RWPE1 (cell line): ENCODE measurements around the gene OLFM1.

Source experiments
- CTCF ChIA-PET: fragments of 350-600 bp; sonication (Branson Sonifier 250); formaldehyde crosslinking; extraction: SDS; loops from one replicate; lab custom pipeline; 2021; lab: Yijun Ruan, JAX
- POLR2A ChIA-PET: fragments of 400-600 bp; formaldehyde crosslinking; extraction: SDS; loops from one replicate; lab custom pipeline; 2020; ENCODE audit warnings: antibody characterized with exemption; ENCODE audit not compliant: low non-redundant PET; lab: Yijun Ruan, JAX
- DNase-seq: peaks from one replicate; pipeline ENCODE4 v3.0.0; 2012; ENCODE audit warnings: low spot score
- H3K27ac ChIP-seq: fragments of 450-650 bp; 2 replicates; pipeline ENCODE4 v1.5.1; 2017
- TF ChIP-seq, protein P1 (sequence below): fragments of 450-650 bp; conservative IDR thresholded peaks from 2 replicates; pipeline ENCODE4 v1.5.1; 2017; ENCODE audit warnings: low read depth, mild to moderate bottlenecking

The OLFM1 gene

DNA sequence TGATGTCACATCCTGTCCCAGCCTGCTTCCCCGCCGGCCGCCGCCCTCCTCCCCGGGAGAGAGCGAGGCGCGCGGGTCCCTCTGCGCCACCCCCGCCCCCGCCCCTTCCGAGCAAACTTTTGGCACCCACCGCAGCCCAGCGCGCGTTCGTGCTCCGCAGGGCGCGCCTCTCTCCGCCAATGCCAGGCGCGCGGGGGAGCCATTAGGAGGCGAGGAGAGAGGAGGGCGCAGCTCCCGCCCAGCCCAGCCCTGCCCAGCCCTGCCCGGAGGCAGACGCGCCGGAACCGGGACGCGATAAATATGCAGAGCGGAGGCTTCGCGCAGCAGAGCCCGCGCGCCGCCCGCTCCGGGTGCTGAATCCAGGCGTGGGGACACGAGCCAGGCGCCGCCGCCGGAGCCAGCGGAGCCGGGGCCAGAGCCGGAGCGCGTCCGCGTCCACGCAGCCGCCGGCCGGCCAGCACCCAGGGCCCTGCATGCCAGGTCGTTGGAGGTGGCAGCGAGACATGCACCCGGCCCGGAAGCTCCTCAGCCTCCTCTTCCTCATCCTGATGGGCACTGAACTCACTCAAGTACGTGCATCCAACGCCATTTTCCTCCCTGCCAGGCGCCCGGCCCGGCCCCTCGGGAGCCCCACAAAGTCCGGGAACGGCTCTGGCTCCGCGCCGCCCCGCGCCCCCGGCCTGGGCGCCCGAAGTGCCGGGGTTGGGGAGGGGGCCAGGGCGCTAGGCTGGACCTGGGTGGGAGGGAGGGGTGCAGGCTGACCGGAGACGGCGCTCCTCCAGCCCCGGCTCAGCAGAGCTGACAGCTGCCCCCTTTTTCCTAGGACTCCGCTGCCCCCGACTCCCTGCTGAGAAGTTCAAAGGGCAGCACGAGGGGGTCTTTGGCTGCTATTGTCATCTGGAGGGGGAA lies 12.0 kb upstream of the OLFM1 start:
- peak; percentile 32 for DNase-seq
- ChIA-PET POLR2A (no interaction called here), CTCF (interaction anchor here (0.7 kb wide), 2 partner anchors 8 to 626 kb away, joined by 3 read pairs; no protein-coding TSS in a partner anchor)
- no peak overlapping the region for H3K27ac ChIP-seq
- TF ChIP-seq, protein P1, sequence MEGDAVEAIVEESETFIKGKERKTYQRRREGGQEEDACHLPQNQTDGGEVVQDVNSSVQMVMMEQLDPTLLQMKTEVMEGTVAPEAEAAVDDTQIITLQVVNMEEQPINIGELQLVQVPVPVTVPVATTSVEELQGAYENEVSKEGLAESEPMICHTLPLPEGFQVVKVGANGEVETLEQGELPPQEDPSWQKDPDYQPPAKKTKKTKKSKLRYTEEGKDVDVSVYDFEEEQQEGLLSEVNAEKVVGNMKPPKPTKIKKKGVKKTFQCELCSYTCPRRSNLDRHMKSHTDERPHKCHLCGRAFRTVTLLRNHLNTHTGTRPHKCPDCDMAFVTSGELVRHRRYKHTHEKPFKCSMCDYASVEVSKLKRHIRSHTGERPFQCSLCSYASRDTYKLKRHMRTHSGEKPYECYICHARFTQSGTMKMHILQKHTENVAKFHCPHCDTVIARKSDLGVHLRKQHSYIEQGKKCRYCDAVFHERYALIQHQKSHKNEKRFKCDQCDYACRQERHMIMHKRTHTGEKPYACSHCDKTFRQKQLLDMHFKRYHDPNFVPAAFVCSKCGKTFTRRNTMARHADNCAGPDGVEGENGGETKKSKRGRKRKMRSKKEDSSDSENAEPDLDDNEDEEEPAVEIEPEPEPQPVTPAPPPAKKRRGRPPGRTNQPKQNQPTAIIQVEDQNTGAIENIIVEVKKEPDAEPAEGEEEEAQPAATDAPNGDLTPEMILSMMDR = no peak

DNA sequence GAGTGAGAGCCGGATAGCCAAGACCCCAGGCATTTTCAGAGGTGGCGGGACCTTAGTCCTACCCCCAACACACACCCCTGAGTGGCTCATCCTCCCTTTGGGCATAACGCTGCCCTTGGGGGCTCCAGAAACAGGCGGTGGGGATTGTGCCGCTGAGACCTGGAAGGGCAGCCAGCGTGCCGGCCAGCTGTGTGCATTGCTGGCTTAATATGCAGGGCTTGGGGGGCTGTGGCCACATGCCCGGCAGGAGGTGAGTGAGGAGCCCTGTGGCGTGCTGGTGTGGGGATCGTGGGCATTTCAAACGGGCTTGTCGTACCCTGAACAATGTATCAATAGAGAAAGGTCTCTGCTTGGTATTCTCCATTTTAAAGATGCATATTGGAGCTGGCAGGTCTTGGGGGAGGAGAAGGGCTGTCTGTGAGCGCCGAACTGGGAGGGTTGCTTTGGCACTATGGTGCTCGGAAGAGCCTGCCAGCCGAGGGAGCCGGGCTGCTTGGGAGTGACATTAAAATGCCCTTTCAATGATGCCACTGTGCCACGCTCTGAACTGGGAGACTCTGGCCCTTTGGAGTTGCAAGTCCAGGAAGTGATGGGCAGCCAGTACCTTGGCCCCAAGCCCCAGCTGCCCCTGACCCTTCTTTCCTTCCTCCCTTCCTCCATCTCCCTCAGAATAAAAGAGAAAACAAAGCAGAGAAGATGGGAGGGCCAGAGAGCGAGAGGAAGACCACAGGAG lies 11.2 kb upstream of the OLFM1 start:
- DNase-seq = no peak
- CTCF ChIA-PET = no interaction called here
- no peak overlapping the region for H3K27ac ChIP-seq

DNA sequence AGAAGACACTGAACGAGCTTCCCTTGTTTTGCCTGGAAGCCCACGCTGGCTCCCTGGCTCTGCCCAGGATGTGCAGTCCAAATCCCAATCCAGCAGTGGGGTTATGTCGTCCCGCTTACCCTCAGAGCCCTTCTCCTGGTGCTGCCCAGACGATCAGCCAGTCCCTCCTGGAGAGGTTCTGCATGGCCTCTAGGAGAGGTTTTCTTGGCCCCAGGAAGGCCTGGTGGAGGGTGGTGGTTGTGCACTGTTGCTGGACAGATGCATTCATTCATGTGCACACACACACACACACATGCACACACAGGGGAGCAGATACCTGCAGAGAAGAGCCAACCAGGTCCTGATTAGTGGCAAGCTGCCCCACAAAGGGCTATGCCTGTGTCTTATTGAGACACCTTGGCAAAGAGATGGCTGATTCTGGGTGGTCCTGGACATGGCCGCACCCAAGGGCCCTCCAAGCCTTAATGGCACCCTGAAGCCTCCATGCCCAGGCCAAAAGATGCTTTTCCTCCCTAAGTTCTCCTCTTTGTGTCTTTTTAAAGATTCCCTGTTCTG lies 10.5 kb upstream of the OLFM1 start:
- CTCF ChIA-PET = no interaction called here
- POLR2A ChIA-PET = no interaction called here
- no peak for DNase-seq

More for the DNA sequence above, 11.2 kb upstream of the OLFM1 start:
- TF ChIP-seq, protein P1 = no peak
- POLR2A ChIA-PET = no interaction called here

DNA sequence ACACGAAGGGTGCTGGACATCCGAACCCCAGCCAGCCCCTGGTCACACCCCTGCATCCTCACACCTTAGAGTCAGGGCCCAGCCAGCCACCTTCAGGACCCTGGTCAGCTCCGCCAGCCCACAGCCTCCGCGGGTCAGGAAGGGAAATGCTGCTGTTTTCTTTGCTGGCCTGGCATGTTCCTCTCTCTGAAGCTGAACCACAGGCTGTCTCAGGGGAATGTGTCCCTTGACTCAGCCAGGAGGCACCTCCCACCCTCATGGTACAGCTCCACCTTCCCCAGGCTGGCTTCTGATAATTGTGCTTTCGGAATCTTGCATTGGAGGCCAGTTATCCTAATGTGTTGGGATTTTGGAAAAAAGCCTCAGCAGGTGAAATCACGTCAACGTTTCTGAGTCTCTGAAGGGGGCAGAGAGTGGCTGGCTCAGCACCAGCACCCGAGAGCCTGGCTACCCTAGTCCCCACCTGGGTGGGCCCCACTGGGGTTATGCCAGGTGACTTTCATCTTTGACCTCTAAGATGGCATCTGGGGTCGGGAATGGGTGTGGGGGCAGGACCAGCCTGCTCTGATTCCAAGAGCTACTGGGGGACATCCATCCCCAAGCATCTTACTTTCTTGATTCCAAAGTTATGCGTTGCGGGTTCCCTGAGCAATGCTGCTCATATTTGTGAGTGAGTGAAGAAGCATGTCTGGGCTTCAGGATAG lies 9.8 kb upstream of the OLFM1 start:
- ChIA-PET POLR2A (no interaction called here), CTCF (interaction anchor here (0.6 to 1.0 kb wide), 5 partner anchors 9 to 160 kb away, joined by 3 to 4 read pairs (median 3); no protein-coding TSS in a partner anchor)
- TF ChIP-seq, protein P1 = no peak
- no peak overlapping the region for H3K27ac ChIP-seq
- DNase-seq = peak; percentile 76

More for the DNA sequence above, 10.5 kb upstream of the OLFM1 start:
- no peak overlapping the region for H3K27ac ChIP-seq
- TF ChIP-seq, protein P1 = no peak

DNA sequence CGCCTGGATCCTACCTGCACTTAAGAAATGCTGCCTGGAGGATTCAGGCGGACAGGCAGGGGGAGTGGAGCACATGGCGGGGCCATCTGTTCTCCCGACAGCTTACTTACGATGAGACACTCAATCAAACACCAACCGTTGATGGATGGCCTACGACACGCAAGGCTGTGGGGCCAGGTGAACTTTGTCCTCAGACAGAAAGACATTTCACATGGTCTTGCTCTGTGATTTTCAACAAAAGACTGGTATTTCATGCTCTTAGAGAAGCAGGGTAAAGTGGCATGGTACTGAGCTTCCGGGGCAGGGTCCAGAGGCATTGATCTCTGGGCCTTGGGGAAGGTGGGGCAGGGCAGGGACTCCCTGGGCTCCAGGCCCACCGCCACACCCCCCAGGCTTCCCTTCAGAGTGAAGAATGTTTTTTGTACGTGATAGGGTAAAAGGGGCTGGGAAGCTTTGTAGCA lies 9.1 kb upstream of the OLFM1 start:
- CTCF ChIA-PET = interaction anchor here (0.6 to 1.4 kb wide), 6 partner anchors 8 to 340 kb away, joined by 3 to 4 read pairs (median 3); no protein-coding TSS in a partner anchor
- no peak for DNase-seq
- no peak overlapping the region for H3K27ac ChIP-seq
- TF ChIP-seq, protein P1 = no peak
- POLR2A ChIA-PET = no interaction called here
